Measurements from ENCODE around the gene MICA.

DNA sequence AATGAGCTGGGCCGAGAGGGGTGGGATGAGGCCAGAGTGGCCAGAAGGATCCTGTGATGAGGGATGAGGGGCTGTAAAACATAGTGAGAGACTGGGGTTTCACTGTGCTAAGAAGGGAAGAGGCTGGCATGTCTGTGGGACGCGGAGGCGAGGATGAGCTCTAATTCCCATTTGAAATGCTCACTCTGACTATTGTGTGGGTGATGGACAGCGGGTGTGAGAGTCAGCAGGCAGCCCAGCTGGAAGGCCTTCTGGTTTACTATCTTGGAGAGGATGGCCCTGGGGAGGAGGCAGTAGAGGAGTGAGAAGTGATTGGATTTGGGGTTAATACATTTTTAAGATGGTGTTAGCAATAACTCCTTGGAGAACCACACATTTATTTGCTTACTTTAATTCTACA, 9.5 kb upstream of the MICA start:
- TF ChIP-seq CTCF (tag by site-specific recombination; IDR thresholded peaks at IDR 0.05) (no peak), SETDB1 (IDR thresholded peaks at IDR 0.05; ENCODE audit: insufficient read length, low read length) (no peak), PRDM1 (tag by site-specific recombination; IDR thresholded peaks at IDR 0.05) (no peak), ZNF792 (tag by site-specific recombination; IDR thresholded peaks at IDR 0.05) (no peak), GLI2 (tag by site-specific recombination; IDR thresholded peaks at IDR 0.05; ENCODE audit: borderline replicate concordance, low read depth) (no peak)
